ENCODE results near the gene CST1. TPM values are rescaled to one million over a fixed set of nuclear protein-coding genes. Genes with fewer than 3 reads are reported as not detected.

The CST1 gene
- total and polyA plus RNA-seq, 4 donors, result not detected

- Histone ChIP-seq H3K27me3 (ENCODE audit: control insufficient read depth in 4 of 4, insufficient read depth in 4 of 4, low read length in 3 of 4) (peaks cover 0 to 3% (median 0%) of the 10 kb centered on the region in 4 donors), H3K4me1 (ENCODE audit: control insufficient read depth in 4 of 4, insufficient read depth in 4 of 4, low read length in 3 of 4) (no peaks in the 10 kb centered on the region), H3K9ac (ENCODE audit: low read depth in 1 of 2, low read length in 2 of 2) (no peak overlapping the region), H3K4me3 (ENCODE audit: low read depth in 1 of 3, low read length in 3 of 3) (no peak overlapping the region), H3K36me3 (ENCODE audit: control insufficient read depth in 4 of 4, insufficient read depth in 3 of 4, low read depth in 1 of 4, low read length in 3 of 4) (no peaks in the 10 kb centered on the region), H3K9me3 (ENCODE audit: control insufficient read depth in 4 of 4, low read length in 3 of 4) (no peaks in the 10 kb centered on the region), H3K27ac (ENCODE audit: low read depth in 1 of 2, low read length in 2 of 2) (no peak overlapping the region)
- TF ChIP-seq, protein P1, sequence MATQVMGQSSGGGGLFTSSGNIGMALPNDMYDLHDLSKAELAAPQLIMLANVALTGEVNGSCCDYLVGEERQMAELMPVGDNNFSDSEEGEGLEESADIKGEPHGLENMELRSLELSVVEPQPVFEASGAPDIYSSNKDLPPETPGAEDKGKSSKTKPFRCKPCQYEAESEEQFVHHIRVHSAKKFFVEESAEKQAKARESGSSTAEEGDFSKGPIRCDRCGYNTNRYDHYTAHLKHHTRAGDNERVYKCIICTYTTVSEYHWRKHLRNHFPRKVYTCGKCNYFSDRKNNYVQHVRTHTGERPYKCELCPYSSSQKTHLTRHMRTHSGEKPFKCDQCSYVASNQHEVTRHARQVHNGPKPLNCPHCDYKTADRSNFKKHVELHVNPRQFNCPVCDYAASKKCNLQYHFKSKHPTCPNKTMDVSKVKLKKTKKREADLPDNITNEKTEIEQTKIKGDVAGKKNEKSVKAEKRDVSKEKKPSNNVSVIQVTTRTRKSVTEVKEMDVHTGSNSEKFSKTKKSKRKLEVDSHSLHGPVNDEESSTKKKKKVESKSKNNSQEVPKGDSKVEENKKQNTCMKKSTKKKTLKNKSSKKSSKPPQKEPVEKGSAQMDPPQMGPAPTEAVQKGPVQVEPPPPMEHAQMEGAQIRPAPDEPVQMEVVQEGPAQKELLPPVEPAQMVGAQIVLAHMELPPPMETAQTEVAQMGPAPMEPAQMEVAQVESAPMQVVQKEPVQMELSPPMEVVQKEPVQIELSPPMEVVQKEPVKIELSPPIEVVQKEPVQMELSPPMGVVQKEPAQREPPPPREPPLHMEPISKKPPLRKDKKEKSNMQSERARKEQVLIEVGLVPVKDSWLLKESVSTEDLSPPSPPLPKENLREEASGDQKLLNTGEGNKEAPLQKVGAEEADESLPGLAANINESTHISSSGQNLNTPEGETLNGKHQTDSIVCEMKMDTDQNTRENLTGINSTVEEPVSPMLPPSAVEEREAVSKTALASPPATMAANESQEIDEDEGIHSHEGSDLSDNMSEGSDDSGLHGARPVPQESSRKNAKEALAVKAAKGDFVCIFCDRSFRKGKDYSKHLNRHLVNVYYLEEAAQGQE (IDR thresholded peaks at IDR 0.05), result no peak
- TF ChIP-seq FOXA2 (IDR thresholded peaks at IDR 0.05) (no peak), HNF4A (conservative IDR thresholded peaks at IDR 0.05) (no peak), RAD21 (IDR thresholded peaks at IDR 0.05) (no peak), SP1 (IDR thresholded peaks at IDR 0.05) (no peak), TAF1 (conservative IDR thresholded peaks at IDR 0.05) (no peak), YY1 (IDR thresholded peaks at IDR 0.05) (no peak), MAX (IDR thresholded peaks at IDR 0.05) (no peak), ZBTB33 (IDR thresholded peaks at IDR 0.05) (no peak), JUND (IDR thresholded peaks at IDR 0.05) (no peak), HNF4G (IDR thresholded peaks at IDR 0.05) (no peak), ATF3 (IDR thresholded peaks at IDR 0.05) (no peak), FOXA1 (IDR thresholded peaks at IDR 0.05) (no peak), NR2F2 (IDR thresholded peaks at IDR 0.05) (no peak), EGR1 (IDR thresholded peaks at IDR 0.05; ENCODE audit: low read depth in 2 of 2) (no peak)
- DNase-seq (ENCODE audit: low spot score), result no peak
- WGBS, result 22% methylated on average over 14 of the region's 14 CpGs
These were observed 25.5 kb upstream of the CST1 start for GRCh38 chr20:23776067-23776771.

DNA sequence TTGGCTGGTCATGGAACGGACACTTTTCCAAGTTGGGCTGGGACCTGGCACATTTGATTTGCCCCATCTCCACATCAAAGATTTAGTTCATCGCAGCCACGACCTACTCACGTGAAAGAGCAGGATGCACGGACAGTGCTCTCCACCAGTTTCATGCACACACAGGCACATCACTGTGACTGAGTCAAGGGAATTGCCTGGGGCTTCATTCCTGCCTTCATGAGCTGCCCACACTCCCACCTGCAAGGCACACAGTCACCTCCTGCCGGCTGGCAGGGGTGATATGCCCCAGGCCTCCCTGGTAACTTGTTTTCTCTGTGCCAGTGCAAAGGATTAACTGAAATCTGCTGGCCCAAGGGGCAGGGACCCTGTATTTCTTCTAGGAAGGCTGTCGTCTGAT lies 23.3 kb upstream of the CST1 start:
- H3K27ac ChIP-seq (ENCODE audit: low read depth in 1 of 2, low read length in 2 of 2), result no peak overlapping the region

More for the DNA sequence above, 23.3 kb upstream of the CST1 start:
- 73% methylated on average over 7 of the region's 7 CpGs for WGBS
- Histone ChIP-seq H3K36me3 (ENCODE audit: control insufficient read depth in 4 of 4, insufficient read depth in 3 of 4, low read depth in 1 of 4, low read length in 3 of 4) (no peaks in the 10 kb centered on the region), H3K9me3 (ENCODE audit: control insufficient read depth in 4 of 4, low read length in 3 of 4) (no peaks in the 10 kb centered on the region), H3K4me3 (ENCODE audit: low read depth in 1 of 3, low read length in 3 of 3) (no peak overlapping the region), H3K27me3 (ENCODE audit: control insufficient read depth in 4 of 4, insufficient read depth in 4 of 4, low read length in 3 of 4) (no peaks in the 10 kb centered on the region), H3K4me1 (ENCODE audit: control insufficient read depth in 4 of 4, insufficient read depth in 4 of 4, low read length in 3 of 4) (no peaks in the 10 kb centered on the region), H3K9ac (ENCODE audit: low read depth in 1 of 2, low read length in 2 of 2) (no peak overlapping the region)
- DNase-seq (ENCODE audit: low spot score), result no peak
- TF ChIP-seq, protein P2, sequence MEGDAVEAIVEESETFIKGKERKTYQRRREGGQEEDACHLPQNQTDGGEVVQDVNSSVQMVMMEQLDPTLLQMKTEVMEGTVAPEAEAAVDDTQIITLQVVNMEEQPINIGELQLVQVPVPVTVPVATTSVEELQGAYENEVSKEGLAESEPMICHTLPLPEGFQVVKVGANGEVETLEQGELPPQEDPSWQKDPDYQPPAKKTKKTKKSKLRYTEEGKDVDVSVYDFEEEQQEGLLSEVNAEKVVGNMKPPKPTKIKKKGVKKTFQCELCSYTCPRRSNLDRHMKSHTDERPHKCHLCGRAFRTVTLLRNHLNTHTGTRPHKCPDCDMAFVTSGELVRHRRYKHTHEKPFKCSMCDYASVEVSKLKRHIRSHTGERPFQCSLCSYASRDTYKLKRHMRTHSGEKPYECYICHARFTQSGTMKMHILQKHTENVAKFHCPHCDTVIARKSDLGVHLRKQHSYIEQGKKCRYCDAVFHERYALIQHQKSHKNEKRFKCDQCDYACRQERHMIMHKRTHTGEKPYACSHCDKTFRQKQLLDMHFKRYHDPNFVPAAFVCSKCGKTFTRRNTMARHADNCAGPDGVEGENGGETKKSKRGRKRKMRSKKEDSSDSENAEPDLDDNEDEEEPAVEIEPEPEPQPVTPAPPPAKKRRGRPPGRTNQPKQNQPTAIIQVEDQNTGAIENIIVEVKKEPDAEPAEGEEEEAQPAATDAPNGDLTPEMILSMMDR (IDR thresholded peaks at IDR 0.05; ENCODE audit: low read depth, low read length, missing input control), result no peak
- TF ChIP-seq HNF4G (IDR thresholded peaks at IDR 0.05) (no peak), TAF1 (conservative IDR thresholded peaks at IDR 0.05) (no peak), EGR1 (IDR thresholded peaks at IDR 0.05; ENCODE audit: low read depth in 2 of 2) (no peak)
- TF ChIP-seq, protein P1 (IDR thresholded peaks at IDR 0.05), result no peak

Data from liver (tissue), 9 donors.